ENCODE results near the gene POR. TPM values are rescaled to one million over a fixed set of nuclear protein-coding genes. Genes with fewer than 3 reads are reported as not detected.

POR gene
- total and polyA plus RNA-seq, 2 of the 13 experiments (the other 11 are each of a cell fraction or from before 2014, with no cell fraction given), result 145 to 266 TPM

GRCh38 chr7:75867390-75867717 is 47.6 kb upstream of the POR start (continued):
- TF ChIP-seq, protein P1, sequence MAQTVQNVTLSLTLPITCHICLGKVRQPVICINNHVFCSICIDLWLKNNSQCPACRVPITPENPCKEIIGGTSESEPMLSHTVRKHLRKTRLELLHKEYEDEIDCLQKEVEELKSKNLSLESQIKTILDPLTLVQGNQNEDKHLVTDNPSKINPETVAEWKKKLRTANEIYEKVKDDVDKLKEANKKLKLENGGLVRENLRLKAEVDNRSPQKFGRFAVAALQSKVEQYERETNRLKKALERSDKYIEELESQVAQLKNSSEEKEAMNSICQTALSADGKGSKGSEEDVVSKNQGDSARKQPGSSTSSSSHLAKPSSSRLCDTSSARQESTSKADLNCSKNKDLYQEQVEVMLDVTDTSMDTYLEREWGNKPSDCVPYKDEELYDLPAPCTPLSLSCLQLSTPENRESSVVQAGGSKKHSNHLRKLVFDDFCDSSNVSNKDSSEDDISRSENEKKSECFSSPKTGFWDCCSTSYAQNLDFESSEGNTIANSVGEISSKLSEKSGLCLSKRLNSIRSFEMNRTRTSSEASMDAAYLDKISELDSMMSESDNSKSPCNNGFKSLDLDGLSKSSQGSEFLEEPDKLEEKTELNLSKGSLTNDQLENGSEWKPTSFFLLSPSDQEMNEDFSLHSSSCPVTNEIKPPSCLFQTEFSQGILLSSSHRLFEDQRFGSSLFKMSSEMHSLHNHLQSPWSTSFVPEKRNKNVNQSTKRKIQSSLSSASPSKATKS (CRISPR knock-in tag; IDR thresholded peaks at IDR 0.05), result 0 out of 2 replicates have a peak, but pooled peaks have one; percentile 47
- no peak for TF ChIP-seq KLF13 (CRISPR knock-in tag; IDR thresholded peaks at IDR 0.05)
- TF ChIP-seq, protein P2, sequence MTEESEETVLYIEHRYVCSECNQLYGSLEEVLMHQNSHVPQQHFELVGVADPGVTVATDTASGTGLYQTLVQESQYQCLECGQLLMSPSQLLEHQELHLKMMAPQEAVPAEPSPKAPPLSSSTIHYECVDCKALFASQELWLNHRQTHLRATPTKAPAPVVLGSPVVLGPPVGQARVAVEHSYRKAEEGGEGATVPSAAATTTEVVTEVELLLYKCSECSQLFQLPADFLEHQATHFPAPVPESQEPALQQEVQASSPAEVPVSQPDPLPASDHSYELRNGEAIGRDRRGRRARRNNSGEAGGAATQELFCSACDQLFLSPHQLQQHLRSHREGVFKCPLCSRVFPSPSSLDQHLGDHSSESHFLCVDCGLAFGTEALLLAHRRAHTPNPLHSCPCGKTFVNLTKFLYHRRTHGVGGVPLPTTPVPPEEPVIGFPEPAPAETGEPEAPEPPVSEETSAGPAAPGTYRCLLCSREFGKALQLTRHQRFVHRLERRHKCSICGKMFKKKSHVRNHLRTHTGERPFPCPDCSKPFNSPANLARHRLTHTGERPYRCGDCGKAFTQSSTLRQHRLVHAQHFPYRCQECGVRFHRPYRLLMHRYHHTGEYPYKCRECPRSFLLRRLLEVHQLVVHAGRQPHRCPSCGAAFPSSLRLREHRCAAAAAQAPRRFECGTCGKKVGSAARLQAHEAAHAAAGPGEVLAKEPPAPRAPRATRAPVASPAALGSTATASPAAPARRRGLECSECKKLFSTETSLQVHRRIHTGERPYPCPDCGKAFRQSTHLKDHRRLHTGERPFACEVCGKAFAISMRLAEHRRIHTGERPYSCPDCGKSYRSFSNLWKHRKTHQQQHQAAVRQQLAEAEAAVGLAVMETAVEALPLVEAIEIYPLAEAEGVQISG (CRISPR knock-in tag; IDR thresholded peaks at IDR 0.05), result no peak

GRCh38 chr7:75868153-75868552 is 46.8 kb upstream of the POR start:
- ChIA-PET CTCF (ENCODE audit: low intra/inter-chr PET ratio, low total read pairs) (interaction anchor here (3.6 kb wide), 1 partner anchor 152 kb away, joined by 39 read pairs; no protein-coding TSS in a partner anchor), POLR2A (interaction anchor here (1.1 kb wide), 1 partner anchor 52 kb away, joined by 3 read pairs; no protein-coding TSS in a partner anchor)
- Histone ChIP-seq H3K4me1 (ENCODE audit: insufficient read depth, low read length) (peaks cover 33% of the 10 kb centered on the region), H3K9me3 (ENCODE audit: low read length) (no peaks in the 10 kb centered on the region), H2AFZ (ENCODE audit: low read length) (no peak overlapping the region), H3K27me3 (ENCODE audit: control insufficient read depth in 1 of 2, insufficient read depth in 2 of 2, low read length in 2 of 2) (no peaks in the 10 kb centered on the region), H3K79me2 (ENCODE audit: insufficient read depth, low read length) (no peaks in the 10 kb centered on the region), H3K4me3 (replicated peaks in 1 of 3; ENCODE audit: insufficient read depth in 1 of 3, low read depth in 2 of 3, low read length in 3 of 3) (no peak overlapping the region), H3K36me3 (replicated peaks in 1 of 2; ENCODE audit: control insufficient read depth in 1 of 2, insufficient read depth in 2 of 2, low read length in 2 of 2) (no peaks in the 10 kb centered on the region), H4K20me1 (ENCODE audit: insufficient read depth, low read length) (no peaks in the 10 kb centered on the region), H3K27ac (ENCODE audit: extremely low read length, insufficient read depth, low read length) (no peak overlapping the region), H3K9ac (ENCODE audit: insufficient read depth, low read depth, low read length) (no peak overlapping the region), H3K4me2 (ENCODE audit: low read depth, low read length) (no peak overlapping the region)
- in situ Hi-C loops (cut with HindIII; ENCODE audit: extremely low pct_ligation_motif_present, low pct_unique_long_range_greater_than_20kb), result loop anchor here (5.0 kb wide), 1 partner anchor 149 kb away; no protein-coding TSS in a partner anchor
- no peak for DNase-seq (ENCODE audit: low spot score)
- WGBS (ENCODE audit: low lambda C conversion rate), result 71% methylated on average over 2 of the region's 2 CpGs
- intact Hi-C loops (cut with micrococcal nuclease; ENCODE audit: unreplicated experiment), result no loop called here
- TF ChIP-seq, protein P3, sequence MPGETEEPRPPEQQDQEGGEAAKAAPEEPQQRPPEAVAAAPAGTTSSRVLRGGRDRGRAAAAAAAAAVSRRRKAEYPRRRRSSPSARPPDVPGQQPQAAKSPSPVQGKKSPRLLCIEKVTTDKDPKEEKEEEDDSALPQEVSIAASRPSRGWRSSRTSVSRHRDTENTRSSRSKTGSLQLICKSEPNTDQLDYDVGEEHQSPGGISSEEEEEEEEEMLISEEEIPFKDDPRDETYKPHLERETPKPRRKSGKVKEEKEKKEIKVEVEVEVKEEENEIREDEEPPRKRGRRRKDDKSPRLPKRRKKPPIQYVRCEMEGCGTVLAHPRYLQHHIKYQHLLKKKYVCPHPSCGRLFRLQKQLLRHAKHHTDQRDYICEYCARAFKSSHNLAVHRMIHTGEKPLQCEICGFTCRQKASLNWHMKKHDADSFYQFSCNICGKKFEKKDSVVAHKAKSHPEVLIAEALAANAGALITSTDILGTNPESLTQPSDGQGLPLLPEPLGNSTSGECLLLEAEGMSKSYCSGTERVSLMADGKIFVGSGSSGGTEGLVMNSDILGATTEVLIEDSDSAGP (CRISPR knock-in tag; IDR thresholded peaks at IDR 0.05; ENCODE audit: borderline replicate concordance), result no peak
- TF ChIP-seq, protein P4, sequence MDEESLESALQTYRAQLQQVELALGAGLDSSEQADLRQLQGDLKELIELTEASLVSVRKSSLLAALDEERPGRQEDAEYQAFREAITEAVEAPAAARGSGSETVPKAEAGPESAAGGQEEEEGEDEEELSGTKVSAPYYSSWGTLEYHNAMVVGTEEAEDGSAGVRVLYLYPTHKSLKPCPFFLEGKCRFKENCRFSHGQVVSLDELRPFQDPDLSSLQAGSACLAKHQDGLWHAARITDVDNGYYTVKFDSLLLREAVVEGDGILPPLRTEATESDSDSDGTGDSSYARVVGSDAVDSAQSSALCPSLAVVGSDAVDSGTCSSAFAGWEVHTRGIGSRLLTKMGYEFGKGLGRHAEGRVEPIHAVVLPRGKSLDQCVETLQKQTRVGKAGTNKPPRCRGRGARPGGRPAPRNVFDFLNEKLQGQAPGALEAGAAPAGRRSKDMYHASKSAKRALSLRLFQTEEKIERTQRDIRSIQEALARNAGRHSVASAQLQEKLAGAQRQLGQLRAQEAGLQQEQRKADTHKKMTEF (CRISPR knock-in tag; IDR thresholded peaks at IDR 0.05), result no peak
- TF ChIP-seq ZEB1 (IDR thresholded peaks at IDR 0.05; ENCODE audit: insufficient replicate concordance, low read depth) (no peak), MAFK (conservative IDR thresholded peaks at IDR 0.05 in 1 of 2, IDR thresholded peaks at IDR 0.05 in 1 of 2; ENCODE audit: low read length in 2 of 2) (peak; percentile 84 to 93), MAFF (IDR thresholded peaks at IDR 0.05; ENCODE audit: low read depth, low read length) (peak; percentile 89), MTA3 (CRISPR knock-in tag; IDR thresholded peaks at IDR 0.05) (no peak)
- no peak for FAIRE-seq
- no peak for ATAC-seq
- no TSS peak for BruUV-seq (replicated peaks)
